Panc1 (cell line): ENCODE results near the gene TXNDC2. TPM values are rescaled to one million over a fixed set of nuclear protein-coding genes. Genes with fewer than 3 reads are reported as not detected.

ENCODE experiments used
- ATAC-seq: fragments of 200-7000 bp; cut with Tn5 transposase; 2 replicates; pipeline ENCODE4 v1.9.1; 2020; ENCODE audit warnings: mild to moderate bottlenecking, moderate library complexity
- BruUV-seq: library from RNA; stranded (reverse); fragments of 400-500 nt; replicated peaks from 2 replicates; lab custom pipeline; 2021; lab: Mats Ljungman, UMichigan
- CTCF ChIA-PET: fragments of 300-600 bp; sonication (Branson Sonifier 250); formaldehyde crosslinking; loops from one replicate; lab custom pipeline; 2022; ENCODE audit warnings: antibody characterized with exemption; lab: Charles Lee
- POLR2A ChIA-PET: fragments of 300-600 bp; sonication (Branson Sonifier 250); formaldehyde crosslinking; loops from one replicate; lab custom pipeline; 2022; ENCODE audit warnings: antibody characterized with exemption; lab: Charles Lee
- DNase-seq: peaks from one replicate; pipeline ENCODE4 v3.0.0-alpha.2; 2010; ENCODE audit warnings: low read depth, low spot score
- H3K27ac ChIP-seq: 2 replicates; pipeline ENCODE4 v1.5.1; 2011; ENCODE audit warnings: mild to moderate bottlenecking, low read length, inconsistent platforms
- H3K27me3 ChIP-seq: fragments of 200-500 bp; sonication (Bioruptor generic); 2 replicates; pipeline ENCODE4 v1.6.0; 2014; ENCODE audit warnings: low read length, inconsistent platforms; ENCODE audit not compliant: control insufficient read depth, insufficient read depth
- H3K36me3 ChIP-seq: fragments of 200-500 bp; sonication (Bioruptor generic); 2 replicates; pipeline ENCODE4 v1.5.1; 2014; ENCODE audit warnings: inconsistent platforms, mild to moderate bottlenecking, low read length, moderate library complexity; ENCODE audit not compliant: control insufficient read depth, insufficient read depth
- H3K4me1 ChIP-seq: 2 replicates; pipeline ENCODE4 v1.5.1; 2011; ENCODE audit warnings: inconsistent platforms, mild to moderate bottlenecking, low read length, moderate library complexity; ENCODE audit not compliant: control insufficient read depth, insufficient read depth
- H3K4me3 ChIP-seq, 2 experiments: 2 replicates each; pipeline ENCODE4 v1.5.1; 2011 to 2012; ENCODE audit warnings: low read depth in 2 of 2, low read length in 2 of 2, mild to moderate bottlenecking in 2 of 2, inconsistent platforms in 1 of 2, moderate library complexity in 1 of 2
- H3K9me3 ChIP-seq: fragments of 200-500 bp; sonication (Bioruptor generic); 2 replicates; pipeline ENCODE4 v1.5.1; 2014; ENCODE audit warnings: low read depth, mild to moderate bottlenecking, inconsistent platforms, low read length, moderate library complexity; ENCODE audit not compliant: control insufficient read depth, insufficient read depth
- POLR2AphosphoS5 ChIP-seq: IDR thresholded peaks from 2 replicates; pipeline ENCODE4 v1.6.1; 2012; ENCODE audit warnings: mild to moderate bottlenecking, low read depth, low read length, moderate library complexity
- REST ChIP-seq, 2 experiments: IDR thresholded peaks; 2 replicates each; pipeline ENCODE4 v1.6.1; 2011 to 2012; ENCODE audit warnings: low read depth in 2 of 2, control low read depth in 1 of 2, low read length in 1 of 2, mild to moderate bottlenecking in 1 of 2, moderate library complexity in 1 of 2; ENCODE audit not compliant: insufficient read depth in 1 of 2
- SIN3A ChIP-seq: IDR thresholded peaks from 2 replicates; pipeline ENCODE4 v1.6.1; 2012; ENCODE audit warnings: low read depth, mild to moderate bottlenecking, low read length, moderate library complexity, borderline replicate concordance; ENCODE audit not compliant: insufficient read depth
- TCF7L2 ChIP-seq: IDR thresholded peaks from 2 replicates; pipeline ENCODE4 v1.6.1; 2011; ENCODE audit warnings: mild to moderate bottlenecking, low read depth, low read length, inconsistent platforms
- in situ Hi-C: cut with HindIII; loops from 2 replicates; pipeline ENCODE4 v1.10.0; 2016; ENCODE audit warnings: low sequenced_read_pairs, low pct_unique_long_range_greater_than_20kb
- intact Hi-C: fragments of 100-400 bp; cut with micrococcal nuclease; formaldehyde crosslinking; loops from one replicate; pipeline ENCODE4 v1.10.0; 2022; ENCODE audit not compliant: unreplicated experiment
- total RNA-seq: library from RNA; stranded (reverse); gene quantifications from one replicate; pipeline ENCODE4 v1.2.1, GENCODE V29; 2021; ENCODE audit not compliant: unreplicated experiment
- TF ChIP-seq, protein P1 (sequence below): fragments of 450-650 bp; IDR thresholded peaks from 2 replicates; pipeline ENCODE4 v1.5.1; 2017; ENCODE audit warnings: mild to moderate bottlenecking

Gene TXNDC2
- total RNA-seq, 1 experiment from 2014 or later: 0.90 TPM

GRCh38 chr18:9869715-9870430 is 15.9 kb upstream of the TXNDC2 start:
- H3K27ac ChIP-seq: peak overlapping the region; percentile 81
- peak; percentile 43 for ATAC-seq
- peaks cover 2% of the 10 kb centered on the region; the same call in 1 of the 2 replicates for H3K9me3 ChIP-seq
- H3K36me3 ChIP-seq: no peaks in the 10 kb centered on the region
- DNase-seq: peak; percentile 7
- in situ Hi-C loops (no loop called here), intact Hi-C loops (no loop called here)
- H3K4me3 ChIP-seq: peak overlapping the region in 1 of 2 experiments; percentile 20; a peak in 2 of 4 replicates
- H3K27me3 ChIP-seq: no peaks in the 10 kb centered on the region
- ChIA-PET POLR2A (interaction anchor here (1.1 to 1.2 kb wide), 2 partner anchors 9 to 44 kb away, joined by 3 read pairs; partner anchors contain the start of gene VAPA), CTCF (interaction anchor here (0.5 kb wide), 1 partner anchor 18 kb away, joined by 3 read pairs; no protein-coding TSS in a partner anchor)
- BruUV-seq: no TSS peak
- TF ChIP-seq, protein P1, sequence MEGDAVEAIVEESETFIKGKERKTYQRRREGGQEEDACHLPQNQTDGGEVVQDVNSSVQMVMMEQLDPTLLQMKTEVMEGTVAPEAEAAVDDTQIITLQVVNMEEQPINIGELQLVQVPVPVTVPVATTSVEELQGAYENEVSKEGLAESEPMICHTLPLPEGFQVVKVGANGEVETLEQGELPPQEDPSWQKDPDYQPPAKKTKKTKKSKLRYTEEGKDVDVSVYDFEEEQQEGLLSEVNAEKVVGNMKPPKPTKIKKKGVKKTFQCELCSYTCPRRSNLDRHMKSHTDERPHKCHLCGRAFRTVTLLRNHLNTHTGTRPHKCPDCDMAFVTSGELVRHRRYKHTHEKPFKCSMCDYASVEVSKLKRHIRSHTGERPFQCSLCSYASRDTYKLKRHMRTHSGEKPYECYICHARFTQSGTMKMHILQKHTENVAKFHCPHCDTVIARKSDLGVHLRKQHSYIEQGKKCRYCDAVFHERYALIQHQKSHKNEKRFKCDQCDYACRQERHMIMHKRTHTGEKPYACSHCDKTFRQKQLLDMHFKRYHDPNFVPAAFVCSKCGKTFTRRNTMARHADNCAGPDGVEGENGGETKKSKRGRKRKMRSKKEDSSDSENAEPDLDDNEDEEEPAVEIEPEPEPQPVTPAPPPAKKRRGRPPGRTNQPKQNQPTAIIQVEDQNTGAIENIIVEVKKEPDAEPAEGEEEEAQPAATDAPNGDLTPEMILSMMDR: no peak
- peak; percentile 57; the same call in 1 of the 2 replicates for TF ChIP-seq TCF7L2
- H3K4me1 ChIP-seq: peaks cover 27% of the 10 kb centered on the region

DNA sequence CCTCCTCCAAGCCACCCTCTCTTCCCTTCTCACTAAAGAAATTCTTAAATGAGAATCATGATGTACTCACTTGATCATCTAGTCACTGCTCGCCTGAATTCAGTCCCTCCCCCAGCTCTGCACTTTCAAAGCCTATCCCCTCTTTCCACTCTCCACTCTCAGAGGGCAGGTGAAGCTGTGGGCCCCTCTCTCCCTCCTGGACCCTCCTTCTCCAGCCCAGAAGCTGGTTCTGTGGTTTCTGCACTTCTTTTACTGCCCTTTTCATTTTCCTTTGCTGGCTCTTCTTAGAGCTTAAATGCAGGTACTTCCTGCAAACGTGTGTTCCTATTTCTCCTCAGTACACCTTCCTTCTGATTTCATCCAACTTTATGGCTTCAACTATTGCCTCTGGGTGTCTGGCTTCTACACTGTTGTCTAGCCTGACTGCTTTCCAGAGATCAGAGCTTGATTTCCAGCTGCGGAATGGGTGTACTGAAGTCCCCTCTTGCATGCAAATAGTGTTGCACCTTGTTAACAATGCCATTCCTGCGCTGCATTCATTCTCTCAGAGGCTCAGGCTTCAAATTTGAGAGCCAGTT is 15.3 kb upstream of the TXNDC2 start:
- Histone ChIP-seq H3K4me1 (peaks cover 27% of the 10 kb centered on the region), H3K36me3 (no peaks in the 10 kb centered on the region), H3K4me3 (peak overlapping the region in 1 of 2 experiments; percentile 16; a peak in 1 of 4 replicates), H3K27ac (peak overlapping the region; percentile 81), H3K27me3 (no peaks in the 10 kb centered on the region), H3K9me3 (no peaks in the 10 kb centered on the region)
- ATAC-seq: 0 out of 2 replicates have a peak, but pooled peaks have one; percentile 19
- TF ChIP-seq SIN3A (no peak), TCF7L2 (no peak), POLR2AphosphoS5 (no peak), REST (IDR thresholded peaks at IDR 0.05; ENCODE audit: insufficient read depth in 1 of 2, low read depth in 2 of 2, low read length in 1 of 2) (no peak)
- TF ChIP-seq, protein P1: no peak
- intact Hi-C loops: no loop called here
- POLR2A ChIA-PET: interaction anchor here (1.1 to 1.2 kb wide), 2 partner anchors 10 to 43 kb away, joined by 3 read pairs; partner anchors contain the start of gene VAPA
- BruUV-seq: no TSS peak
- CTCF ChIA-PET: no interaction called here
- no peak for DNase-seq
- in situ Hi-C loops: no loop called here
